ENCODE measurements around the gene FHAD1.

The FHAD1 gene

GRCh38 chr1:15446212-15446611, 199.2 kb downstream of the FHAD1 start:
- TF ChIP-seq CTCF (IDR thresholded peaks at IDR 0.05; ENCODE audit: low read length, missing control alignments), result no peak
- no peak for DNase-seq (ENCODE audit: low read depth)
- H3K4me3 ChIP-seq (replicated peaks; ENCODE audit: low read depth, low read length), result no peak overlapping the region
